Measurements from ENCODE around the gene CSN1S1. TPM values are rescaled to one million over a fixed set of nuclear protein-coding genes. Genes with fewer than 3 reads are reported as not detected.

CSN1S1 gene
- total RNA-seq, 3 donors from 2014 or later, result not detected

- Histone ChIP-seq H3K4me3 (no peak overlapping the region), H3K9me3 (no peaks in the 10 kb centered on the region), H3K4me1 (ENCODE audit: low read depth) (no peaks in the 10 kb centered on the region), H3K36me3 (ENCODE audit: low read depth) (no peaks in the 10 kb centered on the region)
- intact Hi-C loops (cut with DNase I, micrococcal nuclease), result no loop called here
- ATAC-seq (no peak), DNase-seq (no peak)
- TF ChIP-seq CTCF (IDR thresholded peaks at IDR 0.05), result no peak
These were observed 60.1 kb downstream of the CSN1S1 start for GRCh38 chr4:69991016-69991415.

GRCh38 chr4:69994782-69995181 lies 63.9 kb downstream of the CSN1S1 start:
- TF ChIP-seq CTCF (IDR thresholded peaks at IDR 0.05), result no peak
- ATAC-seq, result no peak
- Histone ChIP-seq H3K4me1 (ENCODE audit: low read depth) (no peaks in the 10 kb centered on the region), H3K9me3 (no peaks in the 10 kb centered on the region), H3K4me3 (no peak overlapping the region), H3K36me3 (ENCODE audit: low read depth) (no peaks in the 10 kb centered on the region)
- no peak for DNase-seq
- intact Hi-C loops (cut with DNase I, micrococcal nuclease), result no loop called here

- DNase-seq (no peak), ATAC-seq (no peak)
- intact Hi-C loops (cut with DNase I, micrococcal nuclease), result no loop called here
- no peak within 1 kb of the TSS for H3K4me3 ChIP-seq
- H3K4me1 ChIP-seq (ENCODE audit: low read depth), result no peaks in the 10 kb centered on the region
- TF ChIP-seq CTCF (IDR thresholded peaks at IDR 0.05), result no peak
- H3K36me3 ChIP-seq (ENCODE audit: low read depth), result no peaks in the 10 kb centered on the region
- H3K9me3 ChIP-seq, result no peaks in the 10 kb centered on the region
These were observed 64.7 kb downstream of the CSN1S1 start, which contains the start of gene STATH for GRCh38 chr4:69995526-69996016. STATH (plus strand) TSS chr4:69995966; CDS start chr4:69998438, 2,472 bp downstream.

Other genes starting within 250 kb of the CSN1S1 start
- gene SULT1B1, start 170.4 kb upstream of the CSN1S1 start, total RNA-seq, result 100 to 1,000 TPM; 115 to 306 (median 224) TPM
- gene SULT1E1, start 70.9 kb upstream of the CSN1S1 start, total RNA-seq, result under 1 TPM in 1 of 3 donors, not detected in 2; 0.26 TPM
- gene CSN2, start 34.7 kb downstream of the CSN1S1 start, total RNA-seq, result not detected
- not detected for gene STATH, start 64.9 kb downstream of the CSN1S1 start, total RNA-seq
- not detected for gene HTN3, start 97.4 kb downstream of the CSN1S1 start, total RNA-seq
- gene HTN1, start 119.4 kb downstream of the CSN1S1 start, total RNA-seq, result not detected
- not detected for gene PRR27, start 223.2 kb downstream of the CSN1S1 start, total RNA-seq